Measurements from ENCODE around the gene GNAS-AS1.
"Not testable (repeated sequence)": the region's sequence is repeated elsewhere in the genome, so short reads cannot be mapped to it uniquely, and the experiment has no call there.

The GNAS-AS1 gene

GRCh38 chr20:58822748-58823730, 27.7 kb downstream of the GNAS-AS1 start:
- Histone ChIP-seq H3K9me3 (ENCODE audit: control insufficient read depth in 2 of 2, low read length in 2 of 2) (no peaks in the 10 kb centered on the region), H3K9ac (ENCODE audit: low read depth in 1 of 2, low read length in 2 of 2) (no peak overlapping the region), H3K27ac (ENCODE audit: low read depth in 2 of 2, low read length in 2 of 2) (no peak overlapping the region), H3K27me3 (ENCODE audit: control insufficient read depth in 2 of 2, insufficient read depth in 2 of 2, low read length in 2 of 2) (no peaks in the 10 kb centered on the region), H3K36me3 (ENCODE audit: control insufficient read depth in 2 of 2, insufficient read depth in 2 of 2, low read length in 2 of 2) (no peaks in the 10 kb centered on the region), H3K4me3 (ENCODE audit: low read length in 2 of 2) (no peak overlapping the region), H3K4me1 (ENCODE audit: control insufficient read depth in 2 of 2, insufficient read depth in 2 of 2, low read length in 2 of 2) (no peaks in the 10 kb centered on the region)

DNA sequence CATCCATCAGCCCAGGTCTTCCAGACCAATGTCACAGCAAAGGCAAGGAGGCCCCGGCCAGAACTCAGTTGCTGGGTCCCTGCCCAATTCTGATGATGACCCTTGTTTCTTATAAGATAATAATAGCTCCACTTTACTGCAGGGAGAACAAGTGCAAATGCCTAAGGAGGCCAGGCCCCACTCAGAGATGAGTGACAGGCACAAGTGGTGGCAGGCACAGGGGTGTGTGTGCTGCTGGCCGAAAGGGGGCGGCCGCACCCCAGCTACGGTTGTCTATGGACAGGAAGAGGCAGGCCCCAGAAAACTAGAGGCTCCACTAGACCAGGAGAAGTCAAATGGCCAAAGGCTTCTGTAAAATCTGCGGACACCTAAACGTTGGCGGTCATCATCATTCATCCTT, 28.6 kb downstream of the GNAS-AS1 start:
- Histone ChIP-seq H3K9ac (ENCODE audit: low read depth in 1 of 2, low read length in 2 of 2) (no peak overlapping the region), H3K27ac (ENCODE audit: low read depth in 2 of 2, low read length in 2 of 2) (no peak overlapping the region), H3K4me1 (ENCODE audit: control insufficient read depth in 2 of 2, insufficient read depth in 2 of 2, low read length in 2 of 2) (no peaks in the 10 kb centered on the region)

DNA sequence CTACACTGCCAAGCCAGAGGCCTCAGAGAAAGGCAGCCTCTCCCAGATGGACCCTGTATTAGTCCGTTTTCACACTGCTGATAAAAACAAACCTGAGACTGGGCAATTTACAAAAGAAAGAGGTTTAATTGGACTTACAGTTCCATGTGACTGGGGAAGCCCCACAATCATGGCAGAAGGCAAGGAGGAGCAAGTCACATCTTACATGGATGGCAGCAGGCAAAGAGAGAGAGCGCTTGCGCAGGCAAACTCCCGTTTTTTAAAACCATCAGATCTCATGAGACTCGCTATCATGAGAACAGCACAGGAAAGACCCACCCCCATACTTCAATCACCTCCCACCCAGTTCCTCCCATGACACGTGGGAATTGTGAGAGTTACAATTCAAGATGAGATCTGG, 30.2 kb downstream of the GNAS-AS1 start:
- H3K9me3 ChIP-seq (ENCODE audit: control insufficient read depth in 2 of 2, low read length in 2 of 2); H3K27ac ChIP-seq (ENCODE audit: low read depth in 2 of 2, low read length in 2 of 2); H3K27me3 ChIP-seq (ENCODE audit: control insufficient read depth in 2 of 2, insufficient read depth in 2 of 2, low read length in 2 of 2); H3K4me3 ChIP-seq (ENCODE audit: low read length in 2 of 2); H3K36me3 ChIP-seq (ENCODE audit: control insufficient read depth in 2 of 2, insufficient read depth in 2 of 2, low read length in 2 of 2); H3K9ac ChIP-seq (ENCODE audit: low read depth in 1 of 2, low read length in 2 of 2); H3K4me1 ChIP-seq (ENCODE audit: control insufficient read depth in 2 of 2, insufficient read depth in 2 of 2, low read length in 2 of 2): not testable (repeated sequence)

More for the DNA sequence above, 28.6 kb downstream of the GNAS-AS1 start:
- Histone ChIP-seq H3K9me3 (ENCODE audit: control insufficient read depth in 2 of 2, low read length in 2 of 2) (no peaks in the 10 kb centered on the region), H3K4me3 (ENCODE audit: low read length in 2 of 2) (no peak overlapping the region), H3K27me3 (ENCODE audit: control insufficient read depth in 2 of 2, insufficient read depth in 2 of 2, low read length in 2 of 2) (no peaks in the 10 kb centered on the region), H3K36me3 (ENCODE audit: control insufficient read depth in 2 of 2, insufficient read depth in 2 of 2, low read length in 2 of 2) (no peaks in the 10 kb centered on the region)

- H3K9me3 ChIP-seq (ENCODE audit: control insufficient read depth in 2 of 2, low read length in 2 of 2), result no peaks in the 10 kb centered on the region
- no peak overlapping the region for H3K4me3 ChIP-seq (ENCODE audit: low read length in 2 of 2)
- no peaks in the 10 kb centered on the region for H3K4me1 ChIP-seq (ENCODE audit: control insufficient read depth in 2 of 2, insufficient read depth in 2 of 2, low read length in 2 of 2)
- H3K27me3 ChIP-seq (ENCODE audit: control insufficient read depth in 2 of 2, insufficient read depth in 2 of 2, low read length in 2 of 2), result no peaks in the 10 kb centered on the region
- H3K27ac ChIP-seq (ENCODE audit: low read depth in 2 of 2, low read length in 2 of 2), result no peak overlapping the region
- no peaks in the 10 kb centered on the region for H3K36me3 ChIP-seq (ENCODE audit: control insufficient read depth in 2 of 2, insufficient read depth in 2 of 2, low read length in 2 of 2)
- no peak overlapping the region for H3K9ac ChIP-seq (ENCODE audit: low read depth in 1 of 2, low read length in 2 of 2)
Measured at GRCh38 chr20:58819921-58820320, 30.8 kb downstream of the GNAS-AS1 start.

DNA sequence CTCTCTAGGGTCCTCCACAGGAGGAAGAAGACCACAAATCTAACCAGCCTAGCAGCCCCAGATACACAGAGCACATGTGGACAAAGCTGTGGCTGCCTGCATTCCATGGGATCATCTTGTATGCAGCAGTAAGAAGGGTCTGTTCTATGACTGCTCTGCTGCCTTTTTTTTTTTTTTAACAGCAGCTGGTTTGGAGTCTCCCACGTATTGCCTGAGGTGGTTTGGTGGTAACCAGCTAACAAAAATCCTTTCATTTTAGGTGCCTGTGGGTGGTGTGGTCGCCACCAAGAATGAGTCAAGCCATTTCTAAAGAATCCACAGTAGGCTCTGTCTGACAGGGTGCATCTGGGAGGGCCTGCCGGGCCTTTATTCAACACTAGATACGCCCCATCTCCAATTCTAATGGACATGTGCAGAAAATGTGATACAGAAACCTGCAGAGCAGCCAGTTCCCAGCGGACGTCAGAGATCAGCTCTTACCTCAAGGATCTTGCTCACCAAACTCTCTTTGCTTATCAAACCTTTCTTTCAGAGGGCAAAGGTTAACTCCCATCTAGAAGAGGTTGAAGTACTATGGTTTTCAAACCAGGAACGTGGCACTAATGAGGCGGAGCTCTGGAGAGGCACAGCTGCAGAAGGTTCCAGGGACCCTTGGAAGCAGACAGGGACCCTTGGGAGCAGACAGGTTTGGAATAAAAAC, 32.0 kb downstream of the GNAS-AS1 start:
- Histone ChIP-seq H3K4me1 (ENCODE audit: control insufficient read depth in 2 of 2, insufficient read depth in 2 of 2, low read length in 2 of 2) (no peaks in the 10 kb centered on the region), H3K36me3 (ENCODE audit: control insufficient read depth in 2 of 2, insufficient read depth in 2 of 2, low read length in 2 of 2) (no peaks in the 10 kb centered on the region), H3K27ac (ENCODE audit: low read depth in 2 of 2, low read length in 2 of 2) (no peak overlapping the region), H3K27me3 (ENCODE audit: control insufficient read depth in 2 of 2, insufficient read depth in 2 of 2, low read length in 2 of 2) (no peaks in the 10 kb centered on the region), H3K9me3 (ENCODE audit: control insufficient read depth in 2 of 2, low read length in 2 of 2) (no peaks in the 10 kb centered on the region), H3K9ac (ENCODE audit: low read depth in 1 of 2, low read length in 2 of 2) (no peak overlapping the region), H3K4me3 (ENCODE audit: low read length in 2 of 2) (no peak overlapping the region)

GRCh38 chr20:58817748-58818147, 33.0 kb downstream of the GNAS-AS1 start:
- H3K9ac ChIP-seq (ENCODE audit: low read depth in 1 of 2, low read length in 2 of 2), result no peak overlapping the region
- H3K27ac ChIP-seq (ENCODE audit: low read depth in 2 of 2, low read length in 2 of 2), result no peak overlapping the region
- H3K36me3 ChIP-seq (ENCODE audit: control insufficient read depth in 2 of 2, insufficient read depth in 2 of 2, low read length in 2 of 2), result no peaks in the 10 kb centered on the region
- H3K4me1 ChIP-seq (ENCODE audit: control insufficient read depth in 2 of 2, insufficient read depth in 2 of 2, low read length in 2 of 2), result no peaks in the 10 kb centered on the region
- no peaks in the 10 kb centered on the region for H3K9me3 ChIP-seq (ENCODE audit: control insufficient read depth in 2 of 2, low read length in 2 of 2)
- H3K27me3 ChIP-seq (ENCODE audit: control insufficient read depth in 2 of 2, insufficient read depth in 2 of 2, low read length in 2 of 2), result no peaks in the 10 kb centered on the region
- H3K4me3 ChIP-seq (ENCODE audit: low read length in 2 of 2), result no peak overlapping the region

GRCh38 chr20:58816957-58817651, 33.6 kb downstream of the GNAS-AS1 start:
- Histone ChIP-seq H3K36me3 (ENCODE audit: control insufficient read depth in 2 of 2, insufficient read depth in 2 of 2, low read length in 2 of 2) (no peaks in the 10 kb centered on the region), H3K9me3 (ENCODE audit: control insufficient read depth in 2 of 2, low read length in 2 of 2) (no peaks in the 10 kb centered on the region), H3K9ac (ENCODE audit: low read depth in 1 of 2, low read length in 2 of 2) (no peak overlapping the region), H3K4me1 (ENCODE audit: control insufficient read depth in 2 of 2, insufficient read depth in 2 of 2, low read length in 2 of 2) (no peaks in the 10 kb centered on the region), H3K27ac (ENCODE audit: low read depth in 2 of 2, low read length in 2 of 2) (no peak overlapping the region), H3K27me3 (ENCODE audit: control insufficient read depth in 2 of 2, insufficient read depth in 2 of 2, low read length in 2 of 2) (no peaks in the 10 kb centered on the region), H3K4me3 (ENCODE audit: low read length in 2 of 2) (no peak overlapping the region)

DNA sequence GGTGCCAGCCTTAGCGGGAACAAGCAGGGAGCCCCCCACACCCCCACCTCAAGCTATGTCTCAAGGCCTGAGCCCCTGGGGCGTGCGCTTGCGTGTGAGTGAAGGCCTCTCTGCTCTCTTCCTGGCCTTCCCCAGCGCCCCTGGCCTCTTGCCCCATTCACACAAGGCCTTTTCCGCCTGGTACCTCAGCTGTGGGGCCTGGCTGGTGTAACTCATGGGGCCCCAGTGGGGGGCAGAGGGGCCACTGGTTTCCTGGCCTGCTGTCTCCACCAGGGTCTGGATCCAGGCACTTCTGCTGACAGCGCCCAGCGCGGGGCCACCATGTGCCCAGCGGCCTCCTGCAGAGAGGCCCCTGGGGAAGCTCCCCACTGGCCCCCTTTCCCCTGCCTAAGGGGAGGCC, 34.7 kb downstream of the GNAS-AS1 start:
- H3K27me3 ChIP-seq (ENCODE audit: control insufficient read depth in 2 of 2, insufficient read depth in 2 of 2, low read length in 2 of 2), result no peaks in the 10 kb centered on the region
- H3K9ac ChIP-seq (ENCODE audit: low read depth in 1 of 2, low read length in 2 of 2), result no peak overlapping the region
- no peak overlapping the region for H3K27ac ChIP-seq (ENCODE audit: low read depth in 2 of 2, low read length in 2 of 2)
- H3K9me3 ChIP-seq (ENCODE audit: control insufficient read depth in 2 of 2, low read length in 2 of 2), result no peaks in the 10 kb centered on the region
- no peaks in the 10 kb centered on the region for H3K36me3 ChIP-seq (ENCODE audit: control insufficient read depth in 2 of 2, insufficient read depth in 2 of 2, low read length in 2 of 2)
- H3K4me1 ChIP-seq (ENCODE audit: control insufficient read depth in 2 of 2, insufficient read depth in 2 of 2, low read length in 2 of 2), result no peaks in the 10 kb centered on the region
- H3K4me3 ChIP-seq (ENCODE audit: low read length in 2 of 2), result no peak overlapping the region

GRCh38 chr20:58815448-58815847, 35.3 kb downstream of the GNAS-AS1 start:
- Histone ChIP-seq H3K4me1 (ENCODE audit: control insufficient read depth in 2 of 2, insufficient read depth in 2 of 2, low read length in 2 of 2) (no peaks in the 10 kb centered on the region), H3K4me3 (ENCODE audit: low read length in 2 of 2) (no peak overlapping the region), H3K36me3 (ENCODE audit: control insufficient read depth in 2 of 2, insufficient read depth in 2 of 2, low read length in 2 of 2) (no peaks in the 10 kb centered on the region), H3K27me3 (ENCODE audit: control insufficient read depth in 2 of 2, insufficient read depth in 2 of 2, low read length in 2 of 2) (no peaks in the 10 kb centered on the region), H3K27ac (ENCODE audit: low read depth in 2 of 2, low read length in 2 of 2) (no peak overlapping the region), H3K9ac (ENCODE audit: low read depth in 1 of 2, low read length in 2 of 2) (no peak overlapping the region), H3K9me3 (ENCODE audit: control insufficient read depth in 2 of 2, low read length in 2 of 2) (no peaks in the 10 kb centered on the region)

GRCh38 chr20:58813369-58813768, 37.3 kb downstream of the GNAS-AS1 start:
- no peak overlapping the region for H3K4me3 ChIP-seq (ENCODE audit: low read length in 2 of 2)
- no peak overlapping the region for H3K9ac ChIP-seq (ENCODE audit: low read depth in 1 of 2, low read length in 2 of 2)
- no peaks in the 10 kb centered on the region for H3K27me3 ChIP-seq (ENCODE audit: control insufficient read depth in 2 of 2, insufficient read depth in 2 of 2, low read length in 2 of 2)
- H3K27ac ChIP-seq (ENCODE audit: low read depth in 2 of 2, low read length in 2 of 2), result no peak overlapping the region
- H3K4me1 ChIP-seq (ENCODE audit: control insufficient read depth in 2 of 2, insufficient read depth in 2 of 2, low read length in 2 of 2), result no peaks in the 10 kb centered on the region
- no peaks in the 10 kb centered on the region for H3K9me3 ChIP-seq (ENCODE audit: control insufficient read depth in 2 of 2, low read length in 2 of 2)
- no peaks in the 10 kb centered on the region for H3K36me3 ChIP-seq (ENCODE audit: control insufficient read depth in 2 of 2, insufficient read depth in 2 of 2, low read length in 2 of 2)

All from mucosa of rectum (tissue), 2 donors.